GM03348 (cell line): ENCODE data around the gene SMC2.

Experiments used
- DNase-seq: peaks from one replicate; pipeline ENCODE4 v3.0.0; 2012; ENCODE audit warnings: low spot score

SMC2 gene

DNA sequence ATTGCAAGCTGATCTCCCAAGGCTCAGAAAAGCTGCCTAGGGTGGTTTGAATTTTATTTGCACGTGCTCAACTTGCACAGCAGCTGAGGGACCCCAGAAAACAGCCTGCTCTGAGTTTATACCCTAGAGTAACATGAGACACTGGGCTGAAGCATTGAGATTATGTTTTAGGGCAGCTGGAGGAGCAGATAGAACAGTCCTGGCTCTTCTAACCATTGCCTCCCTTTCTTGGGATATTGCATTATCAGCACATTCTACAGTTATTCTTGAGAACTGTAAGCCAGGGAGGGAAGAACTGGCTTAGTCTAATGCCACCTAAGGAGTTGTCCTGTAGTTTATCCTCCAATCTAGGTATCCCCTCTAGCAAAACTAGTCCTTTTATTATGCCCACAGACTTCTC, 10.3 kb downstream of the SMC2 start:
- no peak for DNase-seq

DNA sequence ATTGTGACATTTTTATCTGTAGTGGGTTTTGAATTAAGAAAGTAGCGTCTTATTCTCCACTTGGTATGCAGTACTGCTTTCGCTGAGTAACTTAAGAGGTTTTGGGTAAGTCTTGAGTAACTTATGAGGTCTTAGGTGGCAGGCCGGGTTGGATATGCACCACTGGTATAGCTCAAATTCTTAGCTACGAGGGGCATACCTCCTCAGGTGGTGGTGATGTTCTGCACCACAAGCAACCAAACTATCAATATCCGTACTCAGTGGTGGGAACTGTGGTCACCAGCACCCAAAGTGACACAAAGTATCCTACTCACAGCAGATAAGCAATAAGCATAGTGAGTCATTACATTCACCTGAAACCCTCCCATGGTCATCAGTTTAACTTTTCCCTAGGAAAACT, 13.7 kb downstream of the SMC2 start:
- DNase-seq: no peak

DNA sequence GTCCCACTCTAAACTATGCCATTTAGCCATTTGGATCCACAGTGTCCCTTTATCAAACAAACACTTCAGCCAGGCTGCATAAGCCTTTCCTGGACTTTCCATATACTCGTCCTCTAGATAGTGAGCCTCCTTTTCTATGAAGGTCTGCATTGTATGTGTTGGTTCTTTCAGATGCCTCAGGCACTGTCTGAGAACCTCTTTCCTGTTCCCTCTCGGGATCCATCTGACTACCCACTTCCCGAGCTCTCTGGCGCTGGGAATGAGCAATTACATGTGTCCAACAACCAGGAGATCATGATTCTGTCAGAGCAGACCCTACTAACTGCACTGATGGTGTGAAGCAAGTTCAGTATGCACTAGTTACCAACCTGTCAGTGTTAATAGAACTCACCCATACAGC, 14.2 kb downstream of the SMC2 start:
- no peak for DNase-seq

DNA sequence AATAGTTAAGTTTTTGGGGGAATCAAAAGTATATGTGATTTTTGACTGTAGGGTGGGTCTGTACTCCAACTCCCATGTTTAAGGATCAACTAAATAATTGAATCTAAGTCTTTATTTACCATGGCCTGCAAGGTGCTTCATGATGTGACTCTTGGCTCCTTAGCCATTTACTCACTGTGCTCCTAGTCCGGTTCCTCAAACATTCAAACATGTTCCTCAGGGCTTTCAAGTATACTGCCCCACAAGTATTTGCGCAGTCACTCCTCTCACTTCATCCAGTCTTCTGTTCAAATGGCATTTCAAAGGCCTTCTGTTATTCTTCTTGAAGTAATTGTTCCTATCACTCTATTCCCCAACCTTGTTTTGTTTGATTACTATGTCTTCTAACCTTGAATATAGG, 16.4 kb downstream of the SMC2 start:
- no peak for DNase-seq

DNA sequence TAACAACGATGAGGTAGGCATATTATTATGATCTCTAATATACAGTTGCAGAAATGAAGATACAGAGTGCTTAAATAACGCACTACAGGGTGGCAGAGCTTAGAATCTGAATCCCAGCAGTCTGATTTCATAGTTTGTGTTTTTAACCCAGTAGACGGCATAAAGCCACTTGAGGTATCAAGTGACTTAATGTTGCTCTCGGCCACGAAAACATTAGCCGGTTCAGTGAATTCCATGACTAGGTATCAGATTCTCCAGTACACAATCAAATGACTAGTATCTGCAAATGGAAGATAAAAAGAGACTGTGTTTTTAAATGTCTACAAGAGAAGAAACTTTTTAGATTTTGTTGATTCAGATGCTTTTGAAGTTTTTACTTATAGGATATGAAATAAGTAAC, 24.8 kb downstream of the SMC2 start:
- DNase-seq: no peak

DNA sequence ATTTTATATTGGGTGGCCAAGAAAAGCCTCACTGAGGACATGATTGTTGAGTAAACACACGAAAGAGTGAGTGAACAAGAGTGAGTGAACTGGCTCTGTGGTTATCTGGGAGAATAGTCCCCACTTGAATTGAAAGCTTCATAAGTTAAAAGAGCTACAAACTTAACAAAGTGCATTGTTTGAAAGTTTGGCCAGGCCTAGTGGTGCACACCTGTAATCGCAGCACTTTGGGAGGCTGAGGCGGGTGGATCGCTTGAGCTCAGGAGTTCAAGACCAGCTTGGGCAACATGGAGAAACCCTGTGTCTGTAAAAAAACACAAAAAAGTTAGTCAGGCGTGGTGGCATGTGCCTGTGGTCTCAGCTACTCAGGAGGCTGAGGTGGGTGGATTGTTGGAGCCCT, 26.9 kb downstream of the SMC2 start:
- DNase-seq: no peak

DNA sequence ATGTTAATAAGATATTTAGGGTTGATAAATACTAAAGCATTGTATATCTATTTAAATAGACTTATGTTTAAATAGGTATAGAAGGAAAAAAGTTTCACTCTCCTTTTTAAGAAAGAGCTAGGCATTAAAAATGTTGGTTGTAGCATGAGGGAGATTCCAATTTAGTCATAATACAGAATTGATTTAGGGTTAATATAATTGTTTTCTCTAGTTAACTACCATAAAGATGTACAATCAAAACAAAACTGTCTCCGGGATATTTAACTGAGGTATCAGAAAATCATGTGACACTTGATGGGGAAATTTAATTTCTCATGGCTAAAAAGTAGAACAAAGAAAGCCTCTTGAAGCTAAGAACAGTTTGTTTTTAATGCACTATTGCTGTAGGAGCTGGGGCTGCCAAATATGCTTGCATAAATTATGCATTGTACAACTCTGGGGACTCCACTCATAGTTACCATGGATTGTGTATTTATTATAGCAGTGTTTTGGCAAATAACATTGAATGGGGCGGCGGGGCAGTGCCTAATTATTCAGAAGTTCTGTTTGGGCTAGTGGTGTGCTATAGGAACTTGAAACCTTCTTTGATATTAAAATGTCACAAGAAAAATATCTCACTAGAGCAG, 44.2 kb downstream of the SMC2 start:
- DNase-seq: no peak

DNA sequence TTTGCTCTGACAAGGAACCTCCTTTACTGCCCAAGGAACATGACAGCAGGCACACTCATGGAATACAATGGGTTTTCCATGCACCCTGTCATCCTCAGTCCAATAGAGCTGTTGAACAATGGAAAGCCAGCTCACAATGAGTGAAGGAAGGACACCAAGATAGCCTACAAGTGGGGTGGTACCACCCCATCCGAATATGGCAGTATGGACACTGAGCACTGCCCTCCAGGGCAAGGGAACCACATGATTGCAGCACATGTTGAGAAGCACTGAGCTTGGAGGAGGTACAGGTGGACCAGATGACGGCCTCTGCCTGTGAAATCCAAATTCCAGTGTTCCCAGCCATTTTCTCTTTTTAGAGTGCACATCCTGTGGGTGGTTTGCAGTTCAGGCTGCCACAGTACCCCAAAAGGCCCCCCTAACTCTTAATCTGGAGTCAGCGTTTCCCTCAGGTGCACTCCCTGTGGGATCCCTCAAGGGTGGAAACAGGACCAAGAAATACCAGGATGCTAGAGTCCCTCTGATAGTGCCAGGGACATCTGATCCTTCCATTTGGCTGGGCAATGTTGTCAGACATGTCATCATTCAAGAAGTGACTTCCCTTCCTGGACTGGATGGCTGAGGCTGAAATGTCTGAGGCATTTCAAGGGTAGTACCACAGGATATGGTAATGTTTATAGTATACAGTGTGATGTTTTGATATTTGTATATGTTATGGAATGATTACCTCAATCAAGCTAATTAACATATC, 48.9 kb downstream of the SMC2 start:
- DNase-seq: no peak

DNA sequence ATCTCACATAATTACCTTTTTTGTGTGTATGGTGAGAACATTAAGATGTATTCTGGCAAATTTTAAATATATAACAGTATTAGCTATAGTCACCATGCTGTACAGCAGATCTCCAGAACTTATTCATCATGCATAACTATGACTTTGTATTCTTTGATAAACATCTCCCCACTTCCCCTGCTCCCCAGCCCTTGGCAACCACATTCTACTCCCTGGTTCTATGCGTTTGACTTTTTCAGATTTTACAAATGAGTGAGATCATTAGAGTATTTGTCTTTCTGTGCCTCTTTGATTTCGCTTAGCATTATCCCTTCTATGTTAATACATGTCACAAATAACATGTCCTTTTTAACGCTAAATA, 49.4 kb downstream of the SMC2 start:
- no peak for DNase-seq

DNA sequence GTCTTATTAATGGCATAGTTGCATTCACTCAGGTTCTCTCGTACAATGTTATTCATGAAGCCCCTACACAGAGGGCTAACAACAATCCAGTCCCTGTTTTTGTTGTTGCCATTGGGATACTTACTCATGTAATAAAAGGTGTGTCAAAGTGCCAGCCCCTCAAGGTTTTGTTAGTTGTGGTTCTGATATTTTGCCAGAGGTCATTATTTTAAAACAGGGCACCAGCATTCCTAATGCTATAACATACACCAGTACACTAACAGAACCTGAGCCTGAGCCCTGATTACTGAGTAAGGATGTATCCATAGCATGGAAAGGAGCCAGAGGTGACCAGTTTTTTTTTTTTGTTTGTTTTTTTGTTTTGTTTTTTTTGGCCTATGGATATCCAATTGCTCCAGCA, 50.2 kb downstream of the SMC2 start:
- DNase-seq: no peak

DNA sequence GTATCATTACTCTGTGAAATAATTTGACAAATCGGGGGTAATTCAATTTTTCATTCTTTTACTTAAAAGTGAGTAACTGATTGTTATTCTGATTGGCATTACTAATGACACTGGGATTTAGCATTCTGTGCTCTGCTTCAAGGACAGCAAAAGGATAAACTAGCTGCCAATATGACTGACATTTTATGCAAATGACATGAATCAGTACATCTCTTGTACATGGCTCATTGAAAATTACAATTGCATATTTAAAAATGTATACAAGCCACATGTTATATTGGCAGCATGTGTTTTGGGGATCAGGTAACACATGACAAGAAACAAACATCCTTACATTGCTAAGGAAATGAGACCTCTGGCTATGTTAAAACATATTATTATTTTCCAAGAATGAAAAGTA, 79.0 kb downstream of the SMC2 start:
- DNase-seq: no peak

DNA sequence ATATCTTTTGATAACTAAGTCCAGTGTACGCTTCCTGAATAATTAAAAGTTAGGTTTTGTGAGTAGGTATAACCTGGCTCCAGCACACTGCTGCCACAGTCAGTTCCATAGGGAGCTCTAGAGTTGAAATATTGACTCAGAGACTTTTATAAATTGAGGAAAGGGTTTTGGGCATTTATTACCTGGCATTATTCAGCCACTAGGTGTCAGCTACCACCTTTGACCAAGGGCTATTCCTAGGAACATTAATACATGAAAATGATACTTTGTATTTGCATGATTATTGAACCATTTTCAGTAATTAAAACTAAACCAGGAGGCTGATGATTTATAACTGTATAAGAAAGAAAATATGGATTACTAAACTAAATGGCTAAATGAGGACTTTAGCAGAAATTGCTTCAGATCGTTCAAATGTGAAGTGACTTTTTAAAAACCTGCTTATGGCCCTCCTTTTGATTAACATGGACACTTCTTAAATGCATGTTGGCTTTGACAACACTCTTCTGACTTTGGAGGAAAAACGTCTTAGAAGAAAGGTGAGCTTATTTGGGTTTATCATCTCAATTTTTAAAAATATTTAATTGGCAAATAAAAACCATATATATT, 83.0 kb downstream of the SMC2 start:
- DNase-seq: no peak

DNA sequence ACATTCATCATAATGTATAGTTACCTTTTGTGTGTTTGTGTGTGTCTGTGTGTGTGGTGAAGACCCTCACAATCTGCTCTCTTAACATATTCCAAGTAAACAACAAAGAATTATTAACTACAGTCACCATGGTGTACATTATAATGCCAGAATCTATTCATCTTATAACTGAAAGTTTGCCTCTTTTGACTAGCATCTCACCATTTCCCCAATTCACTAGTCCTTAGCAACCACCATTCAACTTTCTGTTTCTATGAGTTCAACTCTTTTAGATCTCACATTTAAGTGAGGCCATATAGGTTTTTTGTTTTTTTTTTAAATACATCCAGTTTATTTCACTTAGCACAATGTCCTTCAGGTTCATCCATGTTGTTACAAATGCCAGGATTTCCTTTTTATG, 83.6 kb downstream of the SMC2 start:
- DNase-seq: no peak
